ENCODE results near the gene LSM5.

The LSM5 gene

GRCh38 chr7:32490127-32490796 lies at the start of gene LSM5:
LSM5 (minus strand) TSS chr7:32490380; CDS start chr7:32490365, 15 bp downstream.
- no peak for TF ChIP-seq JUND (IDR thresholded peaks at IDR 0.05; ENCODE audit: low read depth)
- in situ Hi-C loops (cut with HindIII; ENCODE audit: low pct_unique_long_range_greater_than_20kb, low sequenced_read_pairs): no loop called here
- DNase-seq (ENCODE audit: low read depth in 1 of 2, low spot score in 1 of 2): peak; percentile 31 to 97

- no peak for TF ChIP-seq JUND (IDR thresholded peaks at IDR 0.05; ENCODE audit: low read depth)
- DNase-seq (ENCODE audit: low read depth in 1 of 2, low spot score in 1 of 2): no peak
- in situ Hi-C loops (cut with HindIII; ENCODE audit: low pct_unique_long_range_greater_than_20kb, low sequenced_read_pairs): no loop called here
Observed at GRCh38 chr7:32539366-32539765, 49.2 kb upstream of the LSM5 start.

GRCh38 chr7:32537760-32538159 lies 47.6 kb upstream of the LSM5 start:
- no peak for DNase-seq (ENCODE audit: low read depth in 1 of 2, low spot score in 1 of 2)
- TF ChIP-seq JUND (IDR thresholded peaks at IDR 0.05; ENCODE audit: low read depth): no peak
- in situ Hi-C loops (cut with HindIII; ENCODE audit: low pct_unique_long_range_greater_than_20kb, low sequenced_read_pairs): no loop called here

GRCh38 chr7:32536585-32536984 lies 46.4 kb upstream of the LSM5 start:
- DNase-seq (ENCODE audit: low read depth in 1 of 2, low spot score in 1 of 2): no peak
- TF ChIP-seq JUND (IDR thresholded peaks at IDR 0.05; ENCODE audit: low read depth): no peak
- in situ Hi-C loops (cut with HindIII; ENCODE audit: low pct_unique_long_range_greater_than_20kb, low sequenced_read_pairs): no loop called here

- no peak for TF ChIP-seq JUND (IDR thresholded peaks at IDR 0.05; ENCODE audit: low read depth)
- in situ Hi-C loops (cut with HindIII; ENCODE audit: low pct_unique_long_range_greater_than_20kb, low sequenced_read_pairs): no loop called here
- no peak for DNase-seq (ENCODE audit: low read depth in 1 of 2, low spot score in 1 of 2)
Observed at GRCh38 chr7:32536016-32536415, 45.8 kb upstream of the LSM5 start.

- in situ Hi-C loops (cut with HindIII; ENCODE audit: low pct_unique_long_range_greater_than_20kb, low sequenced_read_pairs): no loop called here
- no peak for DNase-seq (ENCODE audit: low read depth in 1 of 2, low spot score in 1 of 2)
- TF ChIP-seq JUND (IDR thresholded peaks at IDR 0.05; ENCODE audit: low read depth): no peak
Observed at GRCh38 chr7:32535162-32535702, 45.1 kb upstream of the LSM5 start.

- no peak for TF ChIP-seq JUND (IDR thresholded peaks at IDR 0.05; ENCODE audit: low read depth)
- in situ Hi-C loops (cut with HindIII; ENCODE audit: low pct_unique_long_range_greater_than_20kb, low sequenced_read_pairs): no loop called here
Observed at GRCh38 chr7:32533276-32534029, 43.3 kb upstream of the LSM5 start.

GRCh38 chr7:32532716-32533115 lies 42.5 kb upstream of the LSM5 start:
- in situ Hi-C loops (cut with HindIII; ENCODE audit: low pct_unique_long_range_greater_than_20kb, low sequenced_read_pairs): no loop called here
- no peak for DNase-seq (ENCODE audit: low read depth in 1 of 2, low spot score in 1 of 2)
- no peak for TF ChIP-seq JUND (IDR thresholded peaks at IDR 0.05; ENCODE audit: low read depth)

More at GRCh38 chr7:32533276-32534029, 43.3 kb upstream of the LSM5 start:
- DNase-seq (ENCODE audit: low read depth in 1 of 2, low spot score in 1 of 2): no peak

GRCh38 chr7:32532086-32532485 lies 41.9 kb upstream of the LSM5 start:
- in situ Hi-C loops (cut with HindIII; ENCODE audit: low pct_unique_long_range_greater_than_20kb, low sequenced_read_pairs): no loop called here
- no peak for DNase-seq (ENCODE audit: low read depth in 1 of 2, low spot score in 1 of 2)

GRCh38 chr7:32531402-32531801 lies 41.2 kb upstream of the LSM5 start:
- DNase-seq (ENCODE audit: low read depth in 1 of 2, low spot score in 1 of 2): no peak
- in situ Hi-C loops (cut with HindIII; ENCODE audit: low pct_unique_long_range_greater_than_20kb, low sequenced_read_pairs): no loop called here
- TF ChIP-seq JUND (IDR thresholded peaks at IDR 0.05; ENCODE audit: low read depth): no peak

More at GRCh38 chr7:32532086-32532485, 41.9 kb upstream of the LSM5 start:
- no peak for TF ChIP-seq JUND (IDR thresholded peaks at IDR 0.05; ENCODE audit: low read depth)

- in situ Hi-C loops (cut with HindIII; ENCODE audit: low pct_unique_long_range_greater_than_20kb, low sequenced_read_pairs): no loop called here
- no peak for TF ChIP-seq JUND (IDR thresholded peaks at IDR 0.05; ENCODE audit: low read depth)
- no peak for DNase-seq (ENCODE audit: low read depth in 1 of 2, low spot score in 1 of 2)
Observed at GRCh38 chr7:32525839-32526238, 35.7 kb upstream of the LSM5 start.

- TF ChIP-seq JUND (IDR thresholded peaks at IDR 0.05; ENCODE audit: low read depth): no peak
- in situ Hi-C loops (cut with HindIII; ENCODE audit: low pct_unique_long_range_greater_than_20kb, low sequenced_read_pairs): no loop called here
- DNase-seq (ENCODE audit: low read depth in 1 of 2, low spot score in 1 of 2): no peak
Observed at GRCh38 chr7:32524631-32525030, 34.5 kb upstream of the LSM5 start.

Measured in T47D (cell line).